ENCODE results near the gene SP4.
"Not testable (repeated sequence)": the region's sequence is repeated elsewhere in the genome, so short reads cannot be mapped to it uniquely, and the experiment has no call there.

SP4 gene

DNA sequence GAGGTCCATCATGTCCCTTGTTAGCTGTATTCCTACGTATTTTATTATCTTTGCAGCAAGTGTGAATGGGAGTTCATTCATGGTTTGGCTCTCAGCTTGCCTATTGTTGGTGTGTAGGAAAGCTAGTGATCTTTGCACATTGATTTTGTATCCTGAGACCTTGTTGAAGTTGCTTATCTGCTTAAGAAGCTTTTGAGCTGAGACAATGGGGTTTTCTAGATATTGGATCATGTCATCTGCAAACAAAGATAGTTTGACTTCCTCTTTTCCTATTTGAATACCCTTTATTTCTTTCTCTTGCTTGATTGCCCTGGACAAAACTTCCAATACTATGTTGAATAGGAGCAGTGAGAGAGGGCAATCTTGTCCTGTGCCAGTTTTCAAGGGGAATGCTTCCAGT lies 104.6 kb downstream of the SP4 start:
- DNase-seq = not testable (repeated sequence)

DNA sequence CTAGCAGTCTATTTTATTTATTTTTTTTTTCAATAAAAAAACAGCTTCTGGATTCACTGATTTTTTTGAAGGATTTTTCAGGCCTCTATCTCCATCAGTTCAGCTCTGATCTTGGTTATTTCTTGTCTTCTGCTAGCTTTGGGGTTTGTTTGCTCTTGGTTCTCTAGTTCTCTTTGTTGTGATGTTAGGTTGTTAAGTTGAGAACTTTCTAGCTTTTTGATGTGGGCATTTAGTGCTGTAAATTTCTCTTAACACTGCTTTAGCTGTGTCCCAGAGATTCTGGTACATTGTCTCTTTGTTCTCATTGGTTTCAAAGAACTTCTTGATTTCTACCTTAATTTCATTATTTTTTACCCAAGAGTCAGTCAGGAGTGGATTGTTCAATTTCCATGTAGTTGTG lies 105.8 kb downstream of the SP4 start:
- not testable (repeated sequence) for DNase-seq

- DNase-seq = not testable (repeated sequence)
These were observed 108.7 kb downstream of the SP4 start for GRCh38 chr7:21536445-21537118.

GRCh38 chr7:21538936-21539495 lies 111.1 kb downstream of the SP4 start:
- no peak for DNase-seq

GRCh38 chr7:21542891-21543527 lies 115.1 kb downstream of the SP4 start, which contains the start of gene DNAH11:
DNAH11 (plus strand) TSS chr7:21543039; CDS start chr7:21543246, 207 bp downstream.
- no peak for DNase-seq

DNA sequence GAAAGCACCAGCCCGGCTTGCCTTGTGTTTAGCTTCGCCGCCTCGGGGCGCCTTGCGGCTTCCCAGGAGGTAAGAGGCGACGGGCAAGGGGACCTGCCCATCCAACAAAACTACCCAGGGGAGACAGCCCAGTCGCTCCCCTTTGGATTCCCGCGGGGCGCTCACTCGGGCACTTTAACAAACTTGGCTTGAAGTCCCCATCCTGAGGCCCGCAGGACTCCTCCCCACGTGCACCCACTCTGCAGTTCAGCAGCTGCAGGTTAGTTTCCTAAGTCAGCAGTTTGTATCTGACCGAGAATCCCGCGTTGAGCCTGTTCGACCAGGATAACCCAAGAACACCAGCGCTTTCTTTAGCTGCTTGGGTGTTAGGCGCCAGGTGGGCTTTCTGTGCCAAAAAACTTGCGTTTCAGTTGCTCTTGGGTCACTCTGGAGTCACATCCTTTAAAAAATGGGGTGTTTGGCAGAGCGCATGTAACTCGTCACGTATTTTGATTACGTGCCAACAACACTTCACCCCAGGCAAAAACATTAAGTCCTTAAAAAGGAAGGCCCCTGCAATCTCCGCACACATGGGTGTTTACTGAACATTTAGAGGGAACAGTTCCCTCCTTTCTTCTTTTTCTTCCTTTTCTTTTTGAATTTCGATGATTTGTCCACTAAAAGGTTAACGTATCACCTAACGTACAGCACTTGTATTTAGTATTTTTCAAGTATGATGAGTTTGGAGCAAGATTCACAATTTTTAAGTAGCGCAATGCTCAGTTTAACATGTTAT lies 115.8 kb downstream of the SP4 start:
- no peak for DNase-seq

DNA sequence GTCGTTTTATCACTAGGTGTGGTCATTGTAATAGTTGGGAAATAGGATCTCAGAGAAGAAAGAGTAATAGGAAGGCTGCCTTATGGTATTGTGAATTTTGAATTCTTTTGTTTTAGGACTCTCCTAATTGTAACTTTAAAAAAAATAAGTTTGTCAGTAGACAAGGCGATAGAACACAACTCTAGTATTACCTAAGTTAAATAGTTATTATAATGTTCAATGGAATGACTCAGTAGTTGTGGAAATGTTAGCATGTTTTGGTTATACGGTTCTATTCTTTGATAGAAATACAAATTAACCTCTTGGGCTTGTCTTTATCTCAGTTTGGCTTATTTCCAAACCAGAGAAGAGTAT lies 116.4 kb downstream of the SP4 start:
- DNase-seq = no peak

GRCh38 chr7:21544715-21545114 lies 116.8 kb downstream of the SP4 start:
- DNase-seq = no peak

GRCh38 chr7:21547501-21547900 lies 119.6 kb downstream of the SP4 start:
- no peak for DNase-seq

DNA sequence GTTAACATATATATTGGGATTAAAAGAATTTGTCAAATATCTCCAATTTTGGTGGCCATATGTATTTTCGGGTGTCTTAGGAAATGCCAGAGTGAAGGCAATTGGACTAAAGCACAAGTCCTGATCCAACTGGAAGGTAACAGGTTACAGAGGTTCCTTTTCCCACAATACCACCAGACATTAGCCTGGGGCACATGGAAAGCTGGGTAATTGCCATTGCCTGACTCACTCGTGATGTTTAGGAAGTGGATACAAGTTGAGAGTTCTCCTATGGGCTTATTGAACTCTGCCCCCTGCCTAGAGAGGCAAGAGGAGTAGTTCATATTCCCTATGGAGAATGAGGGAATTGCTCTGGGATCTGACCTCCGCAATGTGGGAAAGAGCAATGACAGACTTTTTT lies 120.6 kb downstream of the SP4 start:
- no peak for DNase-seq

GRCh38 chr7:21550076-21550475 lies 122.2 kb downstream of the SP4 start:
- DNase-seq = no peak

DNA sequence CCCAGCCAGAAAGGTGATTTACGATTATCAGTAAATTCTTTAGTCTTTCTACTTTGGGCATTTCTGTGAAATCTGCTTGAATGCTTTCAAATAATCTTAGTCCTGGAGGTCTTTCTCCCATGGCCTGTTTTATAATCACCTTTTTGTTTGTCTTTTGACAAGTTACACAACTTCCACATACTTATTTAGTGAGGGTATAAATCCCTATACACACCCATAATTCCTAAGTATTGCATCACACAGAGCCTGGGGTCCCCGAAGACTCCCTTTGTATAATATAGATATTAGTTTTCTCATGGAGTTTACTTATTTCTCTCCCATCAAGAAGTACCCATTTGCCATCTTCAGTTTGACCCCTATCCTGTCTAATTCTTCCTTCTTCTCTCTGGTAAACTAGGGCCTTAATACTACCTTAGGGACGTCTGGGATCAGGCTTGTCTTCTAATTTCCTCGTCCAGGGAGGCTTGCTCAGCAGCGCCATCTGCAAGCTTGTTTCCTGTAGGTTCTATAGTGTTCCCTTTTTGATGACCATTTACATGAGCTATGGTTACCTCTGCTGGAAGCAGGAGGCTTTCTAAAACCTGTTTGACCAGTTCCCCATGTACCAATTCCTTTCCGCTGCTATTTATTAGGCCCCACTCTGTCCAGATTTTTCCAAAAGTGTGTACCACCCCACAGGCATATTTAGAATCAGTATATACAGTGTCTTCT lies 123.1 kb downstream of the SP4 start:
- DNase-seq = no peak

GRCh38 chr7:21562385-21562784 lies 134.5 kb downstream of the SP4 start:
- no peak for DNase-seq
